Upper lobe of left lung (tissue), 6 donors: ENCODE data around the gene COL6A2. TPM values are rescaled to one million over a fixed set of nuclear protein-coding genes. Genes with fewer than 3 reads are reported as not detected.

Experiments
- ATAC-seq, 2 donors: fragments of 200-7000 bp; cut with Tn5 transposase; one replicate each; pipeline ENCODE4 v1.9.1; 2022; ENCODE audit warnings: mild to moderate bottlenecking in 2 of 2, moderate library complexity in 2 of 2; ENCODE audit not compliant: low FRiP score in 2 of 2
- DNase-seq, 2 donors: peaks; one replicate each; pipeline ENCODE4 v3.0.0-alpha.2; 2019 to 2020
- H3K27ac ChIP-seq, 4 donors: fragments of 200-600 bp; sonication (generic); one replicate each; pipeline ENCODE4 v1.5.1; 2016 to 2019
- H3K27me3 ChIP-seq, 4 donors: fragments of 200-600 bp; sonication (generic); one replicate each; pipeline ENCODE4 v1.5.1; 2017 to 2019
- H3K36me3 ChIP-seq, 4 donors: fragments of 200-600 bp; sonication (generic); one replicate each; pipeline ENCODE4 v1.5.1; 2016 to 2019
- H3K4me1 ChIP-seq, 4 donors: fragments of 200-600 bp; sonication (generic); one replicate each; pipeline ENCODE4 v1.5.1; 2018 to 2019
- H3K4me3 ChIP-seq, 4 donors: fragments of 200-600 bp; sonication (generic); one replicate each; pipeline ENCODE4 v1.5.1; 2017 to 2019; ENCODE audit warnings: mild to moderate bottlenecking in 2 of 4, moderate library complexity in 1 of 4
- H3K9me3 ChIP-seq, 4 donors: fragments of 200-600 bp; sonication (generic); one replicate each; pipeline ENCODE4 v1.5.1; 2018 to 2019
- EP300 ChIP-seq, 4 donors: sonication (generic); formaldehyde crosslinking; IDR thresholded peaks; one replicate each; pipeline ENCODE4 v1.5.1; 2017; ENCODE audit warnings: antibody characterized with exemption in 4 of 4, control low read depth in 2 of 4
- POLR2A ChIP-seq, 4 donors: fragments of 450-650 bp; IDR thresholded peaks; one replicate each; pipeline ENCODE4 v1.5.1; 2016 to 2017; ENCODE audit warnings: antibody characterized with exemption in 4 of 4, mild to moderate bottlenecking in 2 of 4
- POLR2AphosphoS5 ChIP-seq, 2 donors: sonication (generic); formaldehyde crosslinking; IDR thresholded peaks; one replicate each; pipeline ENCODE4 v1.5.1; 2017; ENCODE audit warnings: antibody characterized with exemption in 2 of 2
- WGBS, 2 donors: methylation state at CpG; one replicate each; pipeline ENCODE4 v1.1.5; 2017 to 2018; 5-methylcytosine and 5-hydroxymethylcytosine counted together
- total RNA-seq, 6 donors: library from RNA; depleted of rRNA in 4 of 6; stranded (reverse); fragments of >200 nt in 4 of 6; gene quantifications; one replicate each; pipeline versions ENCODE4 v1.1.0 to v1.2.1, GENCODE V29; 2016 to 2021
- TF ChIP-seq, protein P1 (sequence below), 6 experiments: fragments of 450-650 bp in 4 of 6; fragments of 200-600 bp in 2 of 6; sonication (generic) in 2 of 6; IDR thresholded peaks; one replicate each; pipeline ENCODE4 v1.5.1; 2016 to 2019; ENCODE audit warnings: antibody characterized with exemption in 6 of 6
- donor health status: DM: no; HTN: no; CAD: no; lungs with moderate emphysema.
- donor health status: DM: no; HTN: yes; CAD: no; lungs with severe emphysema.

COL6A2 gene
- total RNA-seq, 6 donors from 2014 or later: 105 to 522 (median 304) TPM

DNA sequence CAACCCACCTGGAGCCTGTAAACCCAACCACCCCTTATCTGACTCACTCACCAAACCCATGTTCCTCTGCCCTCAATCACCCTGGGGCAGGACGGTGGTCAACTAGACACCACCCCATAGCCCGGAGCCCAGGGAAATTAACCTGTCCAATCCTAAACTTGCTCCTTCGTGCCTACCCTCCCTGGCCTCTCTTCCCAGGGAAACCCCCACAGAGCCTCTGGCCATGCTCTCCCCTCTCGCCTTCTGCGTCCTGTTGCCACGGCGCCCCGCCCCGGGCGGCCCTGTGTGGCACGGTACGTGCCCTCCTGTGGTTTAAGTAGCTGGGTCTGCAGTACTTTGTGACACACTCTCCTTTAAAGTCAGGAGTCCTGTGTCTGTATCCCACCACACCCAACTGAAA lies 61.5 kb downstream of the COL6A2 start:
- WGBS, 2 donors: 93 to 97% methylated on average over 11 to 12 of the region's 12 CpGs
- no peak for ATAC-seq
- Histone ChIP-seq H3K4me3 (no peak overlapping the region), H3K4me1 (peaks cover 0 to 7% (median 0%) of the 10 kb centered on the region in 4 donors), H3K9me3 (no peaks in the 10 kb centered on the region), H3K27me3 (no peaks in the 10 kb centered on the region), H3K27ac (no peak overlapping the region), H3K36me3 (peaks cover 0 to 7% (median 2%) of the 10 kb centered on the region in 4 donors)
- DNase-seq: peak in 1 of 2 donors; percentile 62
- no peak for TF ChIP-seq EP300 (IDR thresholded peaks at IDR 0.05)
- TF ChIP-seq, protein P1, sequence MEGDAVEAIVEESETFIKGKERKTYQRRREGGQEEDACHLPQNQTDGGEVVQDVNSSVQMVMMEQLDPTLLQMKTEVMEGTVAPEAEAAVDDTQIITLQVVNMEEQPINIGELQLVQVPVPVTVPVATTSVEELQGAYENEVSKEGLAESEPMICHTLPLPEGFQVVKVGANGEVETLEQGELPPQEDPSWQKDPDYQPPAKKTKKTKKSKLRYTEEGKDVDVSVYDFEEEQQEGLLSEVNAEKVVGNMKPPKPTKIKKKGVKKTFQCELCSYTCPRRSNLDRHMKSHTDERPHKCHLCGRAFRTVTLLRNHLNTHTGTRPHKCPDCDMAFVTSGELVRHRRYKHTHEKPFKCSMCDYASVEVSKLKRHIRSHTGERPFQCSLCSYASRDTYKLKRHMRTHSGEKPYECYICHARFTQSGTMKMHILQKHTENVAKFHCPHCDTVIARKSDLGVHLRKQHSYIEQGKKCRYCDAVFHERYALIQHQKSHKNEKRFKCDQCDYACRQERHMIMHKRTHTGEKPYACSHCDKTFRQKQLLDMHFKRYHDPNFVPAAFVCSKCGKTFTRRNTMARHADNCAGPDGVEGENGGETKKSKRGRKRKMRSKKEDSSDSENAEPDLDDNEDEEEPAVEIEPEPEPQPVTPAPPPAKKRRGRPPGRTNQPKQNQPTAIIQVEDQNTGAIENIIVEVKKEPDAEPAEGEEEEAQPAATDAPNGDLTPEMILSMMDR (IDR thresholded peaks at IDR 0.05): no peak
- no peak for TF ChIP-seq POLR2A (IDR thresholded peaks at IDR 0.05)
- TF ChIP-seq POLR2AphosphoS5 (IDR thresholded peaks at IDR 0.05): no peak

DNA sequence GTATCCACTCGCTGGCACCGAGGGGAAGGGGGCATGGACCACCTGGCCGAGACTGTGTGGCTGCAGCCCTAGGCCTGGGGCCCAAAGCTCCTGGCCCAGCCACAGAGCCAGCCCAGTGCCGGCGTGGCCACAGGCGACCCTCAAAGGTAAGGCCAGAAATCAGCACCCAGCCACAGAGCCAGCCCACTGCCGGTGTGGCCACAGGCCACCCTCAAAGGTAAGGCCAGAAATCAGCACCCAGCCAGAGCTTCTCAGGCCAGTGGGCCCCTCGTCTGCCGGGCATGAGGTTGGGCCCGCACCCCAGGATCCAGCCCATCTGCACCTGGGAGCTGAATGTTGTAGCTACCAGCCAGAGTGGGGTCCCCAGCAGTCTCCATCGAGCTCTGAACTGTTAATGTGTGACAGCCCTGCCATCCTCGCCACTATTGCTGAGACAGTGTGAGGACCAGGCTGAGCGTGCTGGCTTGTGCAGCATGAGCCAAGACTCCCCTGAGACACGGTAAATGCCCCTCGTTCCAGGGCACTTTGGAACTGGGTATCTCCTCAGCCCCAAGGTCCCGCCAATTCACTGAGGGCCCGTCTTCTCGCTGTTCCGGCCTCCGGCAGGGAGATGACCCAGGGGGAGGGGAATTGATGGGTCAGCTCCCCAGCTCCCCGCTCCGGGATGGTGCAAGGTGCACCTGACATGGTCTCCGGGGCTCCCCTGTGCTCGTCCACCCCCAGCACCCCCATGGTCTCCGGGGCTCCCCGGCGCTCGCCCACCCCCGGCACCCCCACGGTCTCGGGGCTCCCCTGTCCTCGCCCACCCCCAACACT lies 62.1 kb downstream of the COL6A2 start:
- ATAC-seq (no peak), DNase-seq (peak in 1 of 2 donors; percentile 53)

DNA sequence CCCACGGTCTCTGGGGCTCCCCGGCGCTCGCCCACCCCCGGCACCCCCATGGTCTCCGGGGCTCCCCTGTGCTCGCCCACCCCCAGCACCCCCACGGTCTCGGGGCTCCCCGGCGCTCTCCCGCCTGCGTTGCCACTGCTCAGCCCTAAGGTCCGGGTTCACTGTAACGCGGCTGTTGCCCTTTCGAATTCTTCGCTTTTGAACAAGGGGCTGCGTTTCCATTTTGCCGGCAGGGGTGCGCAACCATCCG lies 62.7 kb downstream of the COL6A2 start:
- peaks cover 0 to 7% (median 0%) of the 10 kb centered on the region in 4 donors for H3K4me1 ChIP-seq
- no peaks in the 10 kb centered on the region for H3K27me3 ChIP-seq
- no peak for ATAC-seq
- DNase-seq: peak in 1 of 2 donors; percentile 74
- 87 to 97% methylated on average over 11 to 16 of the region's 22 CpGs for WGBS, 2 donors
- H3K36me3 ChIP-seq: peaks cover 0 to 7% (median 2%) of the 10 kb centered on the region in 4 donors
- no peak for TF ChIP-seq POLR2AphosphoS5 (IDR thresholded peaks at IDR 0.05)
- no peak for TF ChIP-seq EP300 (IDR thresholded peaks at IDR 0.05)
- no peak for TF ChIP-seq POLR2A (IDR thresholded peaks at IDR 0.05)
- TF ChIP-seq, protein P1 (IDR thresholded peaks at IDR 0.05): no peak
- H3K27ac ChIP-seq: no peak overlapping the region
- no peaks in the 10 kb centered on the region for H3K9me3 ChIP-seq
- no peak overlapping the region for H3K4me3 ChIP-seq

More for the DNA sequence above, 62.1 kb downstream of the COL6A2 start:
- no peak overlapping the region for H3K27ac ChIP-seq
- TF ChIP-seq POLR2A (IDR thresholded peaks at IDR 0.05) (no peak), POLR2AphosphoS5 (IDR thresholded peaks at IDR 0.05) (no peak), EP300 (IDR thresholded peaks at IDR 0.05) (no peak)
- TF ChIP-seq, protein P1 (IDR thresholded peaks at IDR 0.05): no peak
- no peaks in the 10 kb centered on the region for H3K9me3 ChIP-seq
- peaks cover 0 to 7% (median 2%) of the 10 kb centered on the region in 4 donors for H3K36me3 ChIP-seq
- 77 to 96% methylated on average over 7 to 21 of the region's 32 CpGs for WGBS, 2 donors
- H3K4me3 ChIP-seq: no peak overlapping the region
- peaks cover 0 to 7% (median 0%) of the 10 kb centered on the region in 4 donors for H3K4me1 ChIP-seq
- H3K27me3 ChIP-seq: no peaks in the 10 kb centered on the region

DNA sequence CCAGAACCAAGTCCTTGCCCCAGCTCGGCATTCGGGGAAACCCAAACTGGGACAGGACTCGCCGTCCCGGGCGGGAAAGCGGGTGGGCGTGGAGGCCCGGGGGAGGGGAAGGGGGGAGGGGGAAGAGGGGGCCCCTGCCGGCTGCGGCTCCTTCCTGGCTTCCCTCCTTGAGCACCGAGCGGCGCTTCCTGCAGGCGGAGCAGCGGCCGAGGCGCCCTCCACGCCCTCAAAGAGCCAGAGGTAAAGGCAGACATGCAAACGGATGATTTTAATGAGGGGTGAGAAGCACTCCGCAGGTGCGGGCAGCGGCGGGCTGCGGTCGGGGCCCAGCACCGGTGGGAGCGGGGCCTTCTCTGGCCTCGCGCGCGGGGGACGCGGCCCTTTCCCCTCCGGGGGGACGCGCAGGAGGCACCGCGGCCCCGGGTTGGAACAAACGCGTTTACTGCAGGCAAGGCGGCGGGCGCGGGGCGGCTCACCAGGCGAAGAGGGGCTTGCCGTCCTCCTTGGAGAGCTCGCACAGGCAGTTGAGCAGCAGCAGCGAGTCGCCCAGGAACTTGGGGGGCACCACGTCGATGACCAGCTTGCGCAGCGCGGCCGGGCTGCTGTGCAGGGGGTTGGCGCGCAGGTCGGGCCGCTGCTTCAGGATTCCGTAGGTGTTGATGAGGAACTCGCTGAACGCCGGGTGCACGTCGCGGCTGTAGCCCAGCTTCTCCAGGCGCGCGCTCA lies 63.2 kb downstream of the COL6A2 start:
- TF ChIP-seq POLR2AphosphoS5 (IDR thresholded peaks at IDR 0.05) (no peak), POLR2A (IDR thresholded peaks at IDR 0.05) (no peak)
- TF ChIP-seq, protein P1 (IDR thresholded peaks at IDR 0.05): no peak
- H3K4me3 ChIP-seq: peak overlapping the region in 1 of 4 donors; percentile 6
- ATAC-seq: no peak
- 66 to 98% methylated on average over 35 to 66 of the region's 72 CpGs for WGBS, 2 donors
- no peaks in the 10 kb centered on the region for H3K27me3 ChIP-seq
- no peaks in the 10 kb centered on the region for H3K9me3 ChIP-seq
- H3K4me1 ChIP-seq: peaks cover 0 to 7% (median 0%) of the 10 kb centered on the region in 4 donors
- no peak overlapping the region for H3K27ac ChIP-seq
- peaks cover 0 to 7% (median 2%) of the 10 kb centered on the region in 4 donors for H3K36me3 ChIP-seq
- peak in 1 of 2 donors; percentile 84 for DNase-seq
